OCI-LY3 (cell line): ENCODE measurements around the gene ADGRG7.

Experiments
- H2AFZ ChIP-seq: fragments of 200-600, 300-600 bp; shearing (Covaris generic); 2 replicates; pipeline ENCODE4 v1.6.0; 2014; ENCODE audit warnings: antibody characterized with exemption, low read depth, low read length
- H3K27ac ChIP-seq: fragments of 200-600, 300-600 bp; sonication (generic); 2 replicates; pipeline ENCODE4 v1.5.1; 2014; ENCODE audit warnings: mild to moderate bottlenecking, low read length, moderate library complexity, mixed read lengths
- H3K27me3 ChIP-seq: fragments of 200-600, 300-600 bp; sonication (generic); 2 replicates; pipeline ENCODE4 v1.6.1; 2014; ENCODE audit warnings: low read depth, low read length, mixed read lengths
- H3K36me3 ChIP-seq: fragments of 200-600, 300-600 bp; sonication (generic); replicated peaks from 2 replicates; pipeline ENCODE3; 2014; ENCODE audit warnings: low read depth, low read length, mixed read lengths
- H3K4me1 ChIP-seq: fragments of 300-600, 200-600 bp; sonication (generic); 2 replicates; pipeline ENCODE4 v1.6.1; 2014; ENCODE audit warnings: low read length, mixed read lengths
- H3K4me2 ChIP-seq: fragments of 200-600, 300-600 bp; sonication (generic); 2 replicates; pipeline ENCODE4 v1.6.1; 2014; ENCODE audit warnings: low read length, mixed read lengths
- H3K4me3 ChIP-seq: fragments of 300-600, 200-600 bp; sonication (generic); 2 replicates; pipeline ENCODE4 v1.5.1; 2014; ENCODE audit warnings: antibody characterized with exemption, mild to moderate bottlenecking, low read length, moderate library complexity
- H3K79me2 ChIP-seq: fragments of 300-600, 200-600 bp; shearing (Covaris generic); 2 replicates; pipeline ENCODE4 v1.6.1; 2014; ENCODE audit warnings: mild to moderate bottlenecking, low read length, mixed read lengths
- H3K9ac ChIP-seq: fragments of 300-600, 200-600 bp; shearing (Covaris generic); 2 replicates; pipeline ENCODE4 v1.6.0; 2014; ENCODE audit warnings: mild to moderate bottlenecking, low read length, moderate library complexity
- H3K9me3 ChIP-seq: fragments of 200-600, 300-600 bp; shearing (Covaris generic); 2 replicates; pipeline ENCODE4 v1.6.1; 2014; ENCODE audit warnings: low read length, mixed read lengths; ENCODE audit not compliant: insufficient read depth
- H4K20me1 ChIP-seq: fragments of 200-600, 300-600 bp; sonication (generic); 2 replicates; pipeline ENCODE4 v1.6.1; 2016; ENCODE audit warnings: low read length, mixed read lengths; ENCODE audit not compliant: insufficient read depth
- CTCF ChIP-seq: fragments of 200-600, 300-600 bp; sonication (generic); IDR thresholded peaks from 2 replicates; pipeline ENCODE4 v1.5.1; 2014; ENCODE audit warnings: antibody characterized with exemption, low read length, low read depth
- EZH2phosphoT487 ChIP-seq: fragments of 200-600 bp; shearing (Covaris generic); IDR thresholded peaks from 2 replicates; pipeline ENCODE4 v1.6.1; 2018; ENCODE audit warnings: antibody characterized with exemption, mixed run types, low read depth

The ADGRG7 gene

DNA sequence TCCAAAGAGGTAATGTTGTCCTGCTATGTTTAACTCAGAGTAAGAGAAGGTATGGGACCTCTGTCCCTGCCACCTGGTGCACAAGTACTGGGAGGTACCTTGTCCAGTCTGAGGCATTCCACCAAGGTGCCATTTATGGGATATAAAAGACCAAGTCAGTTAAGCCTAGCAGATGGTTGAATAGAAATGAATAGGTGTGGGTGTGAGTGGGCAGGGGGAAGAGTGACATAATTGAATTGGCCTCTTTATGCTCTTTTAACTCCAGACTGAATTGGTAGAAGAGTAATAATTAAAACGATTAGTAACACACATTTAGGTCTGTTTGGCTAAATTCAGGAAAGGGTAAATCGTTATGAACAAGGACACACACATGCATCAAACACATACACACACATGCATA is 562 bp downstream of the ADGRG7 start:
- Histone ChIP-seq H3K9me3 (no peaks in the 10 kb centered on the region), H4K20me1 (no peaks in the 10 kb centered on the region), H3K27ac (no peak overlapping the region), H3K4me2 (no peak overlapping the region), H3K27me3 (no peaks in the 10 kb centered on the region), H2AFZ (no peak overlapping the region), H3K9ac (no peak overlapping the region), H3K36me3 (no peaks in the 10 kb centered on the region), H3K4me1 (peaks cover 35% of the 10 kb centered on the region), H3K4me3 (no peak overlapping the region), H3K79me2 (no peaks in the 10 kb centered on the region)
- no peak for TF ChIP-seq CTCF
- TF ChIP-seq EZH2phosphoT487: no peak

- no peak overlapping the region for H3K9ac ChIP-seq
- H3K27me3 ChIP-seq: no peaks in the 10 kb centered on the region
- H3K27ac ChIP-seq: no peak overlapping the region
- no peak overlapping the region for H3K4me3 ChIP-seq
- H3K79me2 ChIP-seq: no peaks in the 10 kb centered on the region
- H4K20me1 ChIP-seq: no peaks in the 10 kb centered on the region
- H3K4me1 ChIP-seq: peaks cover 39% of the 10 kb centered on the region
- H3K9me3 ChIP-seq: no peaks in the 10 kb centered on the region
- H3K4me2 ChIP-seq: no peak overlapping the region
- TF ChIP-seq EZH2phosphoT487 (no peak), CTCF (no peak)
- H3K36me3 ChIP-seq: no peaks in the 10 kb centered on the region
- H2AFZ ChIP-seq: 0 out of 2 replicates have a peak overlapping the region, but pooled peaks have one; percentile 0
Observed at GRCh38 chr3:100611221-100611620, 1.8 kb downstream of the ADGRG7 start.

DNA sequence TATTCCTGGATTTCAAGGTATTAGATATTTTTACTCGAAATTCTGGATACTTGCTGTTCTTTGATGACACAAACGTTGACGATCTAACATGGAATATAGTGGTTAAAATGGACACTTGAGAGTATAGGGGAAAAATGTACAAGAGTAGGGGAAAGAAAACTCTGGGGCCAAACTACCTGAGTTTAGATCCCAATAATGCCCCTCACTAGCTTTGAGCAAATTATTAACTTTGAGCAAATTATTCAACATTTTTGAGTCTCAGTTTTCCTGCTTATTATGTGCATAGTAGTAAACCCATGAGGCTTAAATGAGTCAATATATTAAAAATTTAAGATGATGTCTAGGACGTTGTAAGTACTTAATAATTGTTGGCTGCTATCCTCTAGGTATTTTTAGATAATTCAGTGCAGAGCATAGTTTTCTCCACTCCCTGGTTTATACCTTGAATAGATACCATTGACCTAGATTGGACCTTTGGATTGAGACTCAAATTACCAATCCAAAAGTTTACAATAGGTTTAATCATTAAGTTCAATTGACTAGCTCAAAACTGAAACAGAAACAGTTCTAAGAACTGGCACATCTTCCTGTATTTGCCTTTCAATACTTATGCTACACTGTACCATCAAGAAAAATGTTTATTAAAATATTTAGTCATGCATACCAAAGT is 4.5 kb downstream of the ADGRG7 start:
- Histone ChIP-seq H3K4me2 (peak overlapping the region; percentile 68), H3K4me1 (peaks cover 19% of the 10 kb centered on the region), H3K9ac (0 out of 2 replicates have a peak overlapping the region, but pooled peaks have one; percentile 13)

DNA sequence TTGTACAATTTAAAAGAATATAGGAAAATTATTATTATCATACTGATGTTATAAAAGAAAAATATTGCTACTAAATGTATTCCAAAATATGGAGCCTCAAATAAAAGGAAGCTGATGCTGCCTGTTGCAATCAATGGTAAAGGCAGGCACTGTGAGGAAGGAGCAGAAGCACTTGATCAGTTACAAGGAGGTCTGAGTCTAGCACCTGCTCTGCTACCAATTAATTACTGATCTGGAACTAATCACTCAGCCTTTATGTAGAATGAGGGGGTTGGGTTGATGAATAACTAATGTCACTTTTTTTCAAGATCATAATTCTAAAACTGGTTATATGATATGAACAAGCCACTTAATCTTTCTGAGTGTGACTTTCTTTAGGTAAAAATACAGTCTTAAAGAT is 5.5 kb downstream of the ADGRG7 start:
- no peak overlapping the region for H2AFZ ChIP-seq
- no peaks in the 10 kb centered on the region for H4K20me1 ChIP-seq
- H3K9ac ChIP-seq: no peak overlapping the region
- no peaks in the 10 kb centered on the region for H3K36me3 ChIP-seq
- TF ChIP-seq EZH2phosphoT487 (no peak), CTCF (no peak)
- no peak overlapping the region for H3K4me3 ChIP-seq
- no peaks in the 10 kb centered on the region for H3K9me3 ChIP-seq
- H3K79me2 ChIP-seq: no peaks in the 10 kb centered on the region
- no peak overlapping the region for H3K27ac ChIP-seq
- H3K4me1 ChIP-seq: peaks cover 19% of the 10 kb centered on the region
- H3K4me2 ChIP-seq: no peak overlapping the region; the same call in 1 of the 2 replicates
- no peaks in the 10 kb centered on the region for H3K27me3 ChIP-seq

More for the DNA sequence above, 4.5 kb downstream of the ADGRG7 start:
- TF ChIP-seq EZH2phosphoT487 (no peak), CTCF (no peak)
- peak overlapping the region; percentile 33 for H3K4me3 ChIP-seq
- no peaks in the 10 kb centered on the region for H3K36me3 ChIP-seq
- H2AFZ ChIP-seq: peak overlapping the region; percentile 87
- no peaks in the 10 kb centered on the region for H3K79me2 ChIP-seq
- no peaks in the 10 kb centered on the region for H3K27me3 ChIP-seq
- H3K9me3 ChIP-seq: no peaks in the 10 kb centered on the region
- H3K27ac ChIP-seq: no peak overlapping the region
- H4K20me1 ChIP-seq: no peaks in the 10 kb centered on the region
